Measurements from ENCODE around the gene UBE3C.

UBE3C gene

GRCh38 chr7:157228864-157229422 lies 90.2 kb downstream of the UBE3C start:
- Histone ChIP-seq H3K4me3 (ENCODE audit: low read length) (no peak overlapping the region), H3K9ac (ENCODE audit: low read length) (no peak overlapping the region), H3K9me3 (replicated peaks; ENCODE audit: insufficient read depth, low read length) (no peaks in the 10 kb centered on the region), H3K79me2 (ENCODE audit: low read length) (peaks cover 6% of the 10 kb centered on the region; the same call in 1 of the 2 replicates), H2AFZ (ENCODE audit: low read length) (no peak overlapping the region), H3K4me1 (ENCODE audit: low read length) (no peaks in the 10 kb centered on the region), H3K27me3 (replicated peaks; ENCODE audit: insufficient read depth, low read length) (no peaks in the 10 kb centered on the region), H3K36me3 (replicated peaks; ENCODE audit: insufficient read depth, low read length) (0 out of 2 replicates have a peak, but pooled peaks cover 9% of the 10 kb centered on the region), H3K4me2 (ENCODE audit: low read depth, low read length) (no peak overlapping the region), H4K20me1 (ENCODE audit: insufficient read depth, low read length) (no peaks in the 10 kb centered on the region), H3K9me2 (replicated peaks; ENCODE audit: insufficient read depth, low read length) (no peaks in the 10 kb centered on the region), H3F3A (ENCODE audit: insufficient read depth, low read length) (no peaks in the 10 kb centered on the region; the same call in 1 of the 2 replicates), H3K27ac (ENCODE audit: low read length) (no peak overlapping the region)
- TF ChIP-seq EZH2 (optimal IDR thresholded peaks at IDR 0.05; ENCODE audit: low read depth, low read length) = no peak
- TF ChIP-seq, protein P1, sequence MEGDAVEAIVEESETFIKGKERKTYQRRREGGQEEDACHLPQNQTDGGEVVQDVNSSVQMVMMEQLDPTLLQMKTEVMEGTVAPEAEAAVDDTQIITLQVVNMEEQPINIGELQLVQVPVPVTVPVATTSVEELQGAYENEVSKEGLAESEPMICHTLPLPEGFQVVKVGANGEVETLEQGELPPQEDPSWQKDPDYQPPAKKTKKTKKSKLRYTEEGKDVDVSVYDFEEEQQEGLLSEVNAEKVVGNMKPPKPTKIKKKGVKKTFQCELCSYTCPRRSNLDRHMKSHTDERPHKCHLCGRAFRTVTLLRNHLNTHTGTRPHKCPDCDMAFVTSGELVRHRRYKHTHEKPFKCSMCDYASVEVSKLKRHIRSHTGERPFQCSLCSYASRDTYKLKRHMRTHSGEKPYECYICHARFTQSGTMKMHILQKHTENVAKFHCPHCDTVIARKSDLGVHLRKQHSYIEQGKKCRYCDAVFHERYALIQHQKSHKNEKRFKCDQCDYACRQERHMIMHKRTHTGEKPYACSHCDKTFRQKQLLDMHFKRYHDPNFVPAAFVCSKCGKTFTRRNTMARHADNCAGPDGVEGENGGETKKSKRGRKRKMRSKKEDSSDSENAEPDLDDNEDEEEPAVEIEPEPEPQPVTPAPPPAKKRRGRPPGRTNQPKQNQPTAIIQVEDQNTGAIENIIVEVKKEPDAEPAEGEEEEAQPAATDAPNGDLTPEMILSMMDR (IDR thresholded peaks at IDR 0.05; ENCODE audit: low read length) = peak; percentile 22; the same call in 1 of the 2 replicates
- peak; percentile 21 for DNase-seq

- Histone ChIP-seq H3K9me2 (replicated peaks; ENCODE audit: insufficient read depth, low read length) (no peaks in the 10 kb centered on the region), H3K9ac (ENCODE audit: low read length) (no peak overlapping the region), H3K27ac (ENCODE audit: low read length) (no peak overlapping the region), H2AFZ (ENCODE audit: low read length) (no peak overlapping the region), H3F3A (ENCODE audit: insufficient read depth, low read length) (no peaks in the 10 kb centered on the region), H4K20me1 (ENCODE audit: insufficient read depth, low read length) (no peaks in the 10 kb centered on the region), H3K27me3 (replicated peaks; ENCODE audit: insufficient read depth, low read length) (no peaks in the 10 kb centered on the region), H3K9me3 (replicated peaks; ENCODE audit: insufficient read depth, low read length) (no peaks in the 10 kb centered on the region), H3K4me3 (ENCODE audit: low read length) (no peak overlapping the region), H3K4me1 (ENCODE audit: low read length) (no peaks in the 10 kb centered on the region), H3K79me2 (ENCODE audit: low read length) (peaks cover 11% of the 10 kb centered on the region; the same call in 1 of the 2 replicates), H3K36me3 (replicated peaks; ENCODE audit: insufficient read depth, low read length) (peaks cover 11% of the 10 kb centered on the region; the same call in 1 of the 2 replicates), H3K4me2 (ENCODE audit: low read depth, low read length) (no peak overlapping the region)
- no peak for DNase-seq
- TF ChIP-seq EZH2phosphoT487 (IDR thresholded peaks at IDR 0.05; ENCODE audit: low read length) = no peak
- TF ChIP-seq, protein P1 (IDR thresholded peaks at IDR 0.05; ENCODE audit: low read length) = no peak
- TF ChIP-seq EZH2 (optimal IDR thresholded peaks at IDR 0.05; ENCODE audit: low read depth, low read length) = no peak
Observed at GRCh38 chr7:157233677-157234076, 95.0 kb downstream of the UBE3C start.

DNA sequence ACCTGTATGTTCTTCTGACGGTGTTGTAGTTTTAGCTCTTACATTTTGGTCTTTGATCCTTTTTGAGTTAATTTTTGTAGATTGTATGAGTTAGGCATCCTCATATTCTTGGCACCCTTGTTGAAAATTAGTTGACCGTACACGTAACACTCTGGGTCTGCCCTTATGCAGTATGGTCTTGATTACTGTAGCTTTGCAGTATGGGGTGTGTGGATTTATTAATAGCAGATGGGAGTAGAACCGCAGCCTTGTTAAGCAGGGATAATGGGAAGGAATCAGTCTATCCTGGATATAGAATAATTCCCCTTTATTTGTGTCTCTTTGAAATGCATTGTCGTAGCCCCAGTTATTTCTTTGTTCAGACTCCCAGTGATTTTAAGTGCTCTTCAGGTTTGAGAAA lies 95.5 kb downstream of the UBE3C start:
- Histone ChIP-seq H3K4me2 (ENCODE audit: low read depth, low read length) (no peak overlapping the region), H3K36me3 (replicated peaks; ENCODE audit: insufficient read depth, low read length) (peaks cover 11% of the 10 kb centered on the region; the same call in 1 of the 2 replicates), H3K27ac (ENCODE audit: low read length) (no peak overlapping the region), H3F3A (ENCODE audit: insufficient read depth, low read length) (no peaks in the 10 kb centered on the region), H4K20me1 (ENCODE audit: insufficient read depth, low read length) (no peaks in the 10 kb centered on the region), H3K4me1 (ENCODE audit: low read length) (no peaks in the 10 kb centered on the region), H3K9me3 (replicated peaks; ENCODE audit: insufficient read depth, low read length) (no peaks in the 10 kb centered on the region), H3K9ac (ENCODE audit: low read length) (no peak overlapping the region), H3K9me2 (replicated peaks; ENCODE audit: insufficient read depth, low read length) (no peaks in the 10 kb centered on the region), H3K27me3 (replicated peaks; ENCODE audit: insufficient read depth, low read length) (no peaks in the 10 kb centered on the region), H3K79me2 (ENCODE audit: low read length) (peaks cover 11% of the 10 kb centered on the region; the same call in 1 of the 2 replicates), H3K4me3 (ENCODE audit: low read length) (no peak overlapping the region), H2AFZ (ENCODE audit: low read length) (no peak overlapping the region)
- TF ChIP-seq, protein P1 (IDR thresholded peaks at IDR 0.05; ENCODE audit: low read length) = no peak
- no peak for TF ChIP-seq EZH2 (optimal IDR thresholded peaks at IDR 0.05; ENCODE audit: low read depth, low read length)
- TF ChIP-seq EZH2phosphoT487 (IDR thresholded peaks at IDR 0.05; ENCODE audit: low read length) = no peak
- DNase-seq = no peak

Measured in MM.1S (cell line).